ENCODE measurements around the gene NDUFA7. TPM values are rescaled to one million over a fixed set of nuclear protein-coding genes. Genes with fewer than 3 reads are reported as not detected.

NDUFA7 gene
- total RNA-seq, 4 donors from 2014 or later, result 11.2 to 40.0 (median 18.6) TPM

GRCh38 chr19:8311461-8312260 lies 9.5 kb downstream of the NDUFA7 start:
- TF ChIP-seq EP300 (IDR thresholded peaks at IDR 0.05; ENCODE audit: low read depth), result no peak
- TF ChIP-seq POLR2A (IDR thresholded peaks at IDR 0.05), result no peak
- TF ChIP-seq POLR2AphosphoS5 (IDR thresholded peaks at IDR 0.05), result no peak
- no peak for TF ChIP-seq CTCF (IDR thresholded peaks at IDR 0.05)
- Histone ChIP-seq H3K9me3 (no peaks in the 10 kb centered on the region), H3K27me3 (no peaks in the 10 kb centered on the region), H3K4me3 (no peak overlapping the region), H3K27ac (peak overlapping the region in 3 of 4 donors; percentile 14 to 33 (median 15)), H3K4me1 (peaks cover 17 to 34% (median 25%) of the 10 kb centered on the region in 4 donors), H3K36me3 (peaks cover 0 to 25% (median 7%) of the 10 kb centered on the region in 4 donors)
- in situ Hi-C loops (cut with MboI; ENCODE audit: low pct_ligation_motif_present in 1 of 4, low pct_unique_long_range_greater_than_20kb in 1 of 4, low sequenced_read_pairs in 3 of 4), result no loop called here
- peak; percentile 70 for DNase-seq
- intact Hi-C loops (cut with DNase I; ENCODE audit: low total_unique reads), result no loop called here
- WGBS, 2 donors (ENCODE audit: low coverage in 1 of 2), result 51 to 62% methylated on average over 4 to 16 of the region's 16 CpGs

DNA sequence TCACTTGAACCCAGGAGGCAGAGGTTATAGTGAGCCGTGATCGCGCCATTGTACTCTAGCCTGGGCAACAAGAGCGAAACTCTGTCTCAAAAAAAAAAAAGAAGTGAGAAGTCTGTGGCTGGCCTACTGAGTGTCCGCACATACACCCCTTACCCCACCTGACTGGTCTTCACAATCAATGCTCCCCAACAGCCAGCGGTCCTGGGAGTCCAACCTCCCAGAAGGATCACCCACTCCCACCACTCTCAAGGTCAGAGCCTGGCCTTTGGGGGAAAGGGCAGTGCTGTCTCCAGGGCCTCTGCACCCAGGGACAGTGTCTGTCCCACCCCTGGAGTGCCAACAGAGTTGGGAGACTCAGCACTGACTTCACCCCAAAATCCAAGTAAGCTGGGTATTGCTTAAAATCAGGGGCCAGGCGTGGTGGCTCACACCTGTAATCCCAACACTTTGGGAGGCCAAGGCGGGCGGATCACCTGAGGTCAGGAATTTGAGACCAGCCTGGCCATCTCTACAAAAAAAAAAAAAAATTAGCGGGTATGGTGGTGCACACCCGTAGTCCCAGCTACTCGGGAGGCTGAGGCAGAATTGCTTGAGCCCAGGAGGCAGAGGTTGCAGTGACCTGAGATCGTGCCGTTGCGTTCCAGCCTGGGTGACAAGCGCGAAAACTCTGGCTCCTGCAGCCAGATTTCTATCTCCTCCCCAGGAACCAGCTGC lies 10.7 kb downstream of the NDUFA7 start:
- Histone ChIP-seq H3K27ac (no peak overlapping the region), H3K36me3 (peaks cover 0 to 23% (median 7%) of the 10 kb centered on the region in 4 donors), H3K27me3 (no peaks in the 10 kb centered on the region), H3K4me3 (no peak overlapping the region), H3K4me1 (peaks cover 17 to 43% (median 33%) of the 10 kb centered on the region in 4 donors), H3K9me3 (no peaks in the 10 kb centered on the region)
- in situ Hi-C loops (cut with MboI; ENCODE audit: low pct_ligation_motif_present in 1 of 4, low pct_unique_long_range_greater_than_20kb in 1 of 4, low sequenced_read_pairs in 3 of 4), result no loop called here
- TF ChIP-seq EP300 (IDR thresholded peaks at IDR 0.05; ENCODE audit: low read depth), result no peak
- TF ChIP-seq POLR2AphosphoS5 (IDR thresholded peaks at IDR 0.05), result no peak
- TF ChIP-seq CTCF (IDR thresholded peaks at IDR 0.05), result no peak
- no peak for TF ChIP-seq POLR2A (IDR thresholded peaks at IDR 0.05)
- intact Hi-C loops (cut with DNase I; ENCODE audit: low total_unique reads), result no loop called here
- DNase-seq, result peak; percentile 7
- 93 to 96% methylated on average over 6 to 17 of the region's 17 CpGs for WGBS, 2 donors (ENCODE audit: low coverage in 1 of 2)

GRCh38 chr19:8308891-8309291 lies 12.3 kb downstream of the NDUFA7 start:
- peaks cover 0 to 8% (median 3%) of the 10 kb centered on the region in 4 donors for H3K36me3 ChIP-seq
- H3K4me3 ChIP-seq, result peak overlapping the region in 3 of 4 donors; percentile 33 to 60 (median 59)
- DNase-seq, result no peak
- peaks cover 17 to 43% (median 33%) of the 10 kb centered on the region in 4 donors for H3K4me1 ChIP-seq
- no peaks in the 10 kb centered on the region for H3K9me3 ChIP-seq
- H3K27ac ChIP-seq, result peak overlapping the region; percentile 73 to 84 (median 83)
- intact Hi-C loops (cut with DNase I; ENCODE audit: low total_unique reads), result no loop called here
- WGBS, 2 donors (ENCODE audit: low coverage in 1 of 2), result 73 to 76% methylated on average over 3 to 17 of the region's 17 CpGs
- no peaks in the 10 kb centered on the region for H3K27me3 ChIP-seq
- TF ChIP-seq POLR2A (IDR thresholded peaks at IDR 0.05) (no peak), EP300 (IDR thresholded peaks at IDR 0.05; ENCODE audit: low read depth) (no peak), POLR2AphosphoS5 (IDR thresholded peaks at IDR 0.05) (no peak), CTCF (IDR thresholded peaks at IDR 0.05) (no peak)
- in situ Hi-C loops (cut with MboI; ENCODE audit: low pct_ligation_motif_present in 1 of 4, low pct_unique_long_range_greater_than_20kb in 1 of 4, low sequenced_read_pairs in 3 of 4), result no loop called here
